Measurements from ENCODE around the gene NIBAN1. TPM values are rescaled to one million over a fixed set of nuclear protein-coding genes. Genes with fewer than 3 reads are reported as not detected.

NIBAN1 gene
- total RNA-seq, 6 experiments from 2014 or later = 0.68 to 4.6 (median 1.9) TPM

- H3K36me3 ChIP-seq = no peaks in the 10 kb centered on the region
- TF ChIP-seq POLR2A (IDR thresholded peaks at IDR 0.05) (no peak), CTCF (IDR thresholded peaks at IDR 0.05) (no peak)
- H3K9me3 ChIP-seq = no peaks in the 10 kb centered on the region
- no peaks in the 10 kb centered on the region for H3K27me3 ChIP-seq
- H3K4me3 ChIP-seq = no peak overlapping the region
- intact Hi-C loops (cut with DNase I) = no loop called here
- H3K4me1 ChIP-seq = no peaks in the 10 kb centered on the region
- WGBS (ENCODE audit: insufficient coverage, low coverage, low lambda C conversion rate, missing lambda C conversion rate) = 44% methylated on average over 2 of the region's 2 CpGs
- ATAC-seq (peak in 2 of 4 donors; percentile 55 to 62), DNase-seq (no peak)
- H3K27ac ChIP-seq = no peak overlapping the region
These were observed 29.3 kb downstream of the NIBAN1 start for GRCh38 chr1:184945029-184945428.

GRCh38 chr1:184943998-184944397 lies 30.3 kb downstream of the NIBAN1 start:
- 100% methylated on average over 1 of the region's 2 CpGs for WGBS (ENCODE audit: insufficient coverage, low coverage, low lambda C conversion rate, missing lambda C conversion rate)
- no peak overlapping the region for H3K27ac ChIP-seq

GRCh38 chr1:184941735-184942134 lies 32.6 kb downstream of the NIBAN1 start:
- H3K36me3 ChIP-seq = no peaks in the 10 kb centered on the region
- no peaks in the 10 kb centered on the region for H3K4me1 ChIP-seq
- ATAC-seq (no peak), DNase-seq (no peak)
- H3K27ac ChIP-seq = no peak overlapping the region
- TF ChIP-seq POLR2A (IDR thresholded peaks at IDR 0.05) (no peak), CTCF (IDR thresholded peaks at IDR 0.05) (no peak)
- no peak overlapping the region for H3K4me3 ChIP-seq
- no peaks in the 10 kb centered on the region for H3K9me3 ChIP-seq
- H3K27me3 ChIP-seq = no peaks in the 10 kb centered on the region
- 70% methylated on average over 3 of the region's 3 CpGs for WGBS (ENCODE audit: insufficient coverage, low coverage, low lambda C conversion rate, missing lambda C conversion rate)
- intact Hi-C loops (cut with DNase I) = no loop called here

More at GRCh38 chr1:184943998-184944397, 30.3 kb downstream of the NIBAN1 start:
- no peak overlapping the region for H3K4me3 ChIP-seq
- ATAC-seq (no peak), DNase-seq (no peak)
- H3K9me3 ChIP-seq = no peaks in the 10 kb centered on the region
- intact Hi-C loops (cut with DNase I) = no loop called here
- no peak for TF ChIP-seq POLR2A (IDR thresholded peaks at IDR 0.05)
- TF ChIP-seq CTCF (IDR thresholded peaks at IDR 0.05) = no peak
- no peaks in the 10 kb centered on the region for H3K4me1 ChIP-seq
- no peaks in the 10 kb centered on the region for H3K36me3 ChIP-seq
- H3K27me3 ChIP-seq = no peaks in the 10 kb centered on the region

GRCh38 chr1:184941410-184941733 lies 32.9 kb downstream of the NIBAN1 start:
- no peaks in the 10 kb centered on the region for H3K4me1 ChIP-seq
- H3K36me3 ChIP-seq = no peaks in the 10 kb centered on the region
- TF ChIP-seq CTCF (IDR thresholded peaks at IDR 0.05) (no peak), POLR2A (IDR thresholded peaks at IDR 0.05) (no peak)
- no peak overlapping the region for H3K4me3 ChIP-seq
- no peaks in the 10 kb centered on the region for H3K27me3 ChIP-seq
- intact Hi-C loops (cut with DNase I) = no loop called here
- DNase-seq (no peak), ATAC-seq (no peak)
- no peak overlapping the region for H3K27ac ChIP-seq
- WGBS (ENCODE audit: insufficient coverage, low coverage, low lambda C conversion rate, missing lambda C conversion rate) = 100% methylated on average over 2 of the region's 2 CpGs
- no peaks in the 10 kb centered on the region for H3K9me3 ChIP-seq

All from right lobe of liver (tissue), 6 donors.